DOHH2 (cell line): Measurements from ENCODE around the gene GIMAP7.

Experiments used
- H3F3A ChIP-seq: fragments of 200-600 bp; sonication (generic), shearing (Covaris generic); 2 replicates; pipeline ENCODE4 v1.6.0; 2016; ENCODE audit warnings: antibody characterized with exemption, mild to moderate bottlenecking; ENCODE audit not compliant: control insufficient read depth, insufficient read depth
- H3K27ac ChIP-seq: fragments of 200-600 bp; sonication (generic); 2 replicates; pipeline ENCODE4 v1.5.1; 2014; ENCODE audit warnings: low read depth, mild to moderate bottlenecking, low read length, moderate library complexity
- H3K27me3 ChIP-seq: fragments of 200-600 bp; sonication (generic); 2 replicates; pipeline ENCODE4 v1.6.1; 2014; ENCODE audit warnings: mild to moderate bottlenecking, low read length, mixed read lengths; ENCODE audit not compliant: control insufficient read depth
- H3K36me3 ChIP-seq: fragments of 200-600 bp; sonication (generic); 2 replicates; pipeline ENCODE4 v1.6.1; 2014; ENCODE audit warnings: mild to moderate bottlenecking, low read length, moderate library complexity, mixed read lengths; ENCODE audit not compliant: control insufficient read depth
- H3K4me1 ChIP-seq: fragments of 200-600 bp; sonication (generic); 2 replicates; pipeline ENCODE4 v1.6.1; 2014; ENCODE audit warnings: mild to moderate bottlenecking, low read length, mixed read lengths; ENCODE audit not compliant: control insufficient read depth
- H3K4me2 ChIP-seq: fragments of 200-600 bp; sonication (generic); 2 replicates; pipeline ENCODE4 v1.6.0; 2014; ENCODE audit warnings: mild to moderate bottlenecking, low read length, moderate library complexity
- H3K4me3 ChIP-seq: fragments of 200-600 bp; sonication (generic); 2 replicates; pipeline ENCODE4 v1.5.1; 2014; ENCODE audit warnings: mild to moderate bottlenecking, low read length, mixed read lengths
- H3K79me2 ChIP-seq: fragments of 200-600 bp; sonication (generic); 2 replicates; pipeline ENCODE4 v1.6.1; 2014; ENCODE audit warnings: mild to moderate bottlenecking, low read length, mixed read lengths; ENCODE audit not compliant: control insufficient read depth
- H3K9me2 ChIP-seq: fragments of 200-600 bp; sonication (generic); replicated peaks from 2 replicates; pipeline ENCODE4 v1.6.1; 2014; ENCODE audit warnings: mild to moderate bottlenecking, low read length, mixed read lengths; ENCODE audit not compliant: control insufficient read depth
- H3K9me3 ChIP-seq: fragments of 200-600 bp; sonication (generic); 2 replicates; pipeline ENCODE4 v1.6.1; 2014; ENCODE audit warnings: antibody characterized with exemption, low read length, mixed read lengths; ENCODE audit not compliant: control insufficient read depth, insufficient read depth
- H4K20me1 ChIP-seq: fragments of 200-600 bp; sonication (generic); 2 replicates; pipeline ENCODE4 v1.6.0; 2014; ENCODE audit warnings: low read depth, mild to moderate bottlenecking, antibody characterized with exemption, low read length, moderate library complexity; ENCODE audit not compliant: control insufficient read depth, insufficient read depth
- EZH2phosphoT487 ChIP-seq: fragments of 200-600 bp; sonication (generic); IDR thresholded peaks from 2 replicates; pipeline ENCODE4 v1.6.1; 2017; ENCODE audit warnings: borderline replicate concordance, mild to moderate bottlenecking, antibody characterized with exemption, low read length, moderate library complexity, mixed read lengths
- TF ChIP-seq, protein P1 (sequence below): fragments of 200-600 bp; sonication (generic); IDR thresholded peaks from one replicate; pipeline ENCODE4 v1.5.1; 2014; ENCODE audit warnings: antibody characterized with exemption, mild to moderate bottlenecking, low read depth, low read length; ENCODE audit not compliant: poor library complexity, severe bottlenecking

GIMAP7 gene

DNA sequence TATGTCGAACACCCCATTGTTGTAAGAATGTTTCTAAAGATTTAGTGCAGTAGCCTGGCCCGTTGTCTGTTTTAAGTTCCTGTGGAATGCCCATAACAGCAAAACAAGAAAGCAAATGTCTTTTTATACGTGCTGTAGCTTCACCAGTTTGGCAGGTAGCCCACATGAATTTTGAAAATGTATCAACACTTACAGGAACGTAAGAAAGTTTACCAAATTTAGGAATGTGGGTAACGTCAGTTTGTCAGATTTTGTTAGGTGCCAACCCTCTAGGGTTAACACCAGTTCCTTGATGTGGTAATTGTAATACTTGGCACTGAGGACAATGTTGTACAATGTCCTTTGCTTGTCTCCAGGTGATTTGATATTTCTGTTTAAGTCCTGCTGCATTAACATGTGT, 49.3 kb downstream of the GIMAP7 start:
- Histone ChIP-seq H3K4me1 (no peaks in the 10 kb centered on the region), H3F3A (no peaks in the 10 kb centered on the region), H3K79me2 (no peaks in the 10 kb centered on the region), H3K27ac (no peak overlapping the region), H3K4me2 (no peak overlapping the region), H3K27me3 (no peaks in the 10 kb centered on the region), H3K36me3 (no peaks in the 10 kb centered on the region), H3K9me2 (no peaks in the 10 kb centered on the region), H4K20me1 (no peaks in the 10 kb centered on the region), H3K9me3 (no peaks in the 10 kb centered on the region; the same call in 1 of the 2 replicates), H3K4me3 (no peak overlapping the region)
- TF ChIP-seq, protein P1, sequence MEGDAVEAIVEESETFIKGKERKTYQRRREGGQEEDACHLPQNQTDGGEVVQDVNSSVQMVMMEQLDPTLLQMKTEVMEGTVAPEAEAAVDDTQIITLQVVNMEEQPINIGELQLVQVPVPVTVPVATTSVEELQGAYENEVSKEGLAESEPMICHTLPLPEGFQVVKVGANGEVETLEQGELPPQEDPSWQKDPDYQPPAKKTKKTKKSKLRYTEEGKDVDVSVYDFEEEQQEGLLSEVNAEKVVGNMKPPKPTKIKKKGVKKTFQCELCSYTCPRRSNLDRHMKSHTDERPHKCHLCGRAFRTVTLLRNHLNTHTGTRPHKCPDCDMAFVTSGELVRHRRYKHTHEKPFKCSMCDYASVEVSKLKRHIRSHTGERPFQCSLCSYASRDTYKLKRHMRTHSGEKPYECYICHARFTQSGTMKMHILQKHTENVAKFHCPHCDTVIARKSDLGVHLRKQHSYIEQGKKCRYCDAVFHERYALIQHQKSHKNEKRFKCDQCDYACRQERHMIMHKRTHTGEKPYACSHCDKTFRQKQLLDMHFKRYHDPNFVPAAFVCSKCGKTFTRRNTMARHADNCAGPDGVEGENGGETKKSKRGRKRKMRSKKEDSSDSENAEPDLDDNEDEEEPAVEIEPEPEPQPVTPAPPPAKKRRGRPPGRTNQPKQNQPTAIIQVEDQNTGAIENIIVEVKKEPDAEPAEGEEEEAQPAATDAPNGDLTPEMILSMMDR, result no peak
- TF ChIP-seq EZH2phosphoT487, result no peak

DNA sequence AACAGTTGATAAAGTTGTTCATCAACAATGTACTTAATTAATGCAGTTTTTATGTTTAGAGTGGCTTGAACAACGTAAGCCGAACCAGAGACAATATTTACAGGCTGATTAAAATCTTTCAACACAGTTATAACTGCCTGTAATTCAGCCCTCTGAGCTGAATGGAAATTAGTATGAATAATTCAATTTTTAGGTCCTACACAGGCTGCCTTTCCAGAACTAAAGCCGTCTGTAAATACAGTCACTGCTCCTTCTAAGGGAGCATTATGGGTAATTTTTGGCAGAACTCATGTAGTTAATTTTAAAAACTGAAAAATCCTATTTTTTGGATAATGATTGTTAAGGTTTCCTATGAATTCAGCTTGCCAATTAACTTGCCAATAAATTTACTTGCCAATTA, 49.9 kb downstream of the GIMAP7 start:
- no peak overlapping the region for H3K27ac ChIP-seq
- H3K79me2 ChIP-seq, result no peaks in the 10 kb centered on the region
- TF ChIP-seq, protein P1, result no peak
- no peak for TF ChIP-seq EZH2phosphoT487
- no peaks in the 10 kb centered on the region for H3K36me3 ChIP-seq
- H3K9me2 ChIP-seq, result no peaks in the 10 kb centered on the region
- no peaks in the 10 kb centered on the region for H3F3A ChIP-seq
- H3K4me2 ChIP-seq, result no peak overlapping the region
- no peaks in the 10 kb centered on the region for H3K27me3 ChIP-seq
- no peaks in the 10 kb centered on the region for H3K4me1 ChIP-seq
- H3K4me3 ChIP-seq, result no peak overlapping the region
- no peaks in the 10 kb centered on the region for H4K20me1 ChIP-seq
- H3K9me3 ChIP-seq, result no peaks in the 10 kb centered on the region; the same call in 1 of the 2 replicates

DNA sequence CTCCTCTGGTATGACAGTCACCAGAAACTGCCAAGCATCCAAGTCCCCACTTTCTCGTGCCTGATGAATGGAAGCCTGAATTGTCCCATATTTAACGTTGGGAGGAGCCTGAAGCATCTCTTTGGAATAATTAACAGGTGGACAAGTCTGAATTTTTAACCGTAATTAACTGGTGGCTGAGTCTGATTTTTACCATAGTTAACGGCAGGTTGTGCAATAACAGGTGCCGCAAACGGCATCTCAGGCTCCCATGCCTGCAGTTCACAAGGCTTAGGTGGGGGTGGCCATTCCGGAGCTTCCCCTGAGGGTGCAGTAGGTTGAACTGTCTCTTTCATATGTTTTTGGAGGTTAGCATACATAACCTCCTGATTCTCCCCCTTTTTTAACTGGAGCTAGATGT, 50.6 kb downstream of the GIMAP7 start:
- Histone ChIP-seq H3K4me1 (no peaks in the 10 kb centered on the region), H3K27ac (no peak overlapping the region), H3K27me3 (no peaks in the 10 kb centered on the region), H3K9me3 (no peaks in the 10 kb centered on the region; the same call in 1 of the 2 replicates), H4K20me1 (no peaks in the 10 kb centered on the region), H3K9me2 (no peaks in the 10 kb centered on the region), H3K36me3 (no peaks in the 10 kb centered on the region), H3K79me2 (no peaks in the 10 kb centered on the region), H3K4me3 (no peak overlapping the region), H3K4me2 (no peak overlapping the region), H3F3A (no peaks in the 10 kb centered on the region)
- TF ChIP-seq EZH2phosphoT487, result no peak
- TF ChIP-seq, protein P1, result no peak

DNA sequence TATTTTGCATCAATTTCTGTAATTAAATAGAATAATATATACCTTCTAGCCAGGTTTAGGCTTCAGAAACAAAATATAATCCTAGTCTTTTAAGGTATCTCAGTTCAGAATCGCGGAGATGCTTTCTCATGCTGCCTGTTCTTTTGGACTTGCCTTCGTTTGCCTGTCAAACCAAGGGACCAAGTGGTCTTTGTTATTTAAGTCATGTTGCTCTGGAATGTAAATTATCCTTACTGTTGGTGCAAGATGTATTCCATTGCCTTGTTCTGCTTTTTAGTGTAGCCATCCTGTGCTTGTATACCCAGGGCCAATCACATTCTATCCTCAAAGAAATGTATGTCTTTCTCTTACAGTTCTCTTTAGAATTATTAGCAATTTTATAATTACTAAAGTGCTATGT, 51.5 kb downstream of the GIMAP7 start:
- H3K4me2 ChIP-seq, result no peak overlapping the region
- H3K27ac ChIP-seq, result no peak overlapping the region
- H3K27me3 ChIP-seq, result no peaks in the 10 kb centered on the region
- no peaks in the 10 kb centered on the region for H3K4me1 ChIP-seq
- H4K20me1 ChIP-seq, result no peaks in the 10 kb centered on the region
- no peaks in the 10 kb centered on the region for H3K36me3 ChIP-seq
- H3K9me3 ChIP-seq, result no peaks in the 10 kb centered on the region
- TF ChIP-seq EZH2phosphoT487, result no peak
- TF ChIP-seq, protein P1, result no peak
- no peaks in the 10 kb centered on the region for H3K79me2 ChIP-seq
- no peaks in the 10 kb centered on the region for H3K9me2 ChIP-seq
- H3K4me3 ChIP-seq, result no peak overlapping the region
- H3F3A ChIP-seq, result no peaks in the 10 kb centered on the region
